CD4-positive, alpha-beta T cell treated with Interleukin-12 subunit alpha and Interleukin-12 subunit beta, for 1 hour (primary cell): ENCODE data around the gene ZKSCAN1.
"Not testable (repeated sequence)": the region's sequence is repeated elsewhere in the genome, so short reads cannot be mapped to it uniquely, and the experiment has no call there.

Experiments
- DNase-seq: peaks from one replicate; pipeline ENCODE4 v3.0.0-alpha.2; 2020

ZKSCAN1 gene

DNA sequence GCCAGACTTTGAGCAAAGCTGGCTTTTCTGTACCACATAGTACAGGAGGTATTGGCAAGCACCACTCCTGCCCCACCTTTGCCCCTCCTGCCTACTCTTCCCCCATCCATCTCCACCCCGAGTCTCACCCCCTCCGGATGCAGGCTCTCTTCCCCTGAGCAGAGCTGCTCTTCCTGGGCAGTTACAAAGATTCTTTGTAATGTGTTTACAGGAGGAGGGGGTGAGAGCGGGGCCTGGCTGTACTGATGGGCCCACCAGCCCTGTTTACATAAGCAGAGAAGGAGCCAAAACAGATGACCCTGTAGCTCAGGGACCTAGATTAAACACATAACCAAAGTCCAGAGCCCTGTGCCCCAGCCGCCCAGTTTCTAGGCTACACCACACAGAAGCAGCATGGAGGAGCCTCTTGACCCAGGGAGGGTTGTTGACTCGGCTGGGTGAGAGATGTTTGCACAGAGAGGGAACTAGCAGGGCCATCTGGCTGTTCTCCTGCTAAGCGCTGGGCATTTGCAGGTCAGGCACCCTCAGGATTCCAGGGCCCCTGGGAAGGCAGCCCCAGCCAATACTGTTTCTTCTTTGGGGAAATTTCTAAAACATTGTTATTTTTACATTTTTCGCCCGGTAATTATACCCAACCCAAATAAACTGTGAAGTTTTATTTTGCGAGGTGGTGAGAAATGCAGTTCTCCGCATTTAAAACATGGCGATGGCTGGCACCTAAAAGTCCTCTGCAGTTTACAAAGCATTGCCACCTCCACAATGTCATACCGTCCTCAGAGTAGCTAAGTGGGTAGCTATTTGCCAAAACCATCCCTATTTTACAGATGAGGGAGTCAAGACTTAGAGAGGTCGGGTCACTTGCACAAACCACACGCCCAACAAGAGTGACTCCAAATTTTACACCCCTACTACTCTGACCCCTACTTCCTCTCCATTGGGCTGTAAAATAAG is 11.4 kb upstream of the ZKSCAN1 start:
- no peak for DNase-seq

DNA sequence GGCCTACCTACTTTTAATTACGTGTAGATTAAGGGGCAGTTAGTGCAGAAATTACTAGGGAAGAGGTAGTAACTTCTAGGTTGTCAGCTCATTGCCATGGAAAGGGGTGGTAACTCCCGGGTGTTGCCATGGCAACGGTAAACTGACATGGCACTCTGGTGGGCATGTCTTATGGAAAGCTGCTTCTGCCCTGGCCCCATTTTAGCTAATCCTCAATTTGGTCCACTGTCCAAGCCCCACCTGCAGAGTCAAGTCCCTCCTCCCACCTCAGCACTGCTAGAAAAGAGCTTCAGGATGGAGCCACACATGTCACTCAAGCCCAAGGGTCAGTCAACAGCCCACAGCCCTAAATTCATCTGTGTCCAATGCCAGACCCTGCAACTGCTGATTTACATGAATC is 7.5 kb upstream of the ZKSCAN1 start:
- no peak for DNase-seq

DNA sequence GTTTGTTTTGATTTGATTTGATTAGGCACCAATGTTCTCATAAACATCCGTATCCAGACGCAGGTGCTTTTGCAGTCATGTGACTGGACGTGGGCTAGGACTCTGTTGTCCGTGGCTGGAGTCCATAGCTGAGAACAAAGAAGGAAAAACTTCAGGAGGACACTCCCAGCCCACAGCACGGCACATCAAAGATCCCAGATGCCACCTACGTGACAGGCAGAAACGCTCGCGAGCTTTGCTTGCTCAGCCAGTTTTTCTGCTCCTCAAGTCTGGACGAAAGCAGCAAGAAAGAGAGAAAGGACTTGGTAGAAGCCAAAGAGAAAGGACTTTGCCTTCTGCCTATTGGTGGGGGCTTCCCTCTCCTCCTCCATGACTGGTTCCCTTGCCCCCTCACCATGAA is 6.9 kb upstream of the ZKSCAN1 start:
- no peak for DNase-seq

DNA sequence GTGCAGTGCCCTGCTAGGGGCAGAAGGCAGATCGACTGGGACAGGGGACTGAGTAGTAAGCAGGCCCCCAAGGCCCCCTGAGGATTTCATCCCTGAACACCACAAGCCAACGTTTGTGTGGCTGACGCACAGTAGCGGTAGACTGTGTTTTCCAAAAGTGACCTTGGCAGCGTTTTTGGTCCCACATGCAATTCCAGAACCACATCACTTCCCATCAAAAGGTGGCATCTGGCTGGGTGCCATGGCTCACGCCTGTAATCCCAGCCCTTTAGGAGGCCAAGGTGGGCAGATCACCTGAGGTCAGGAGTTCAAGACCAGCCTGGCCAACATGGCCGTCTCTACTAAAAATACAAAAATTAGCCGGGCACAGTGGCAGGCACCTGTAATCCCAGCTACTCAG is 5.4 kb upstream of the ZKSCAN1 start:
- not testable (repeated sequence) for DNase-seq

DNA sequence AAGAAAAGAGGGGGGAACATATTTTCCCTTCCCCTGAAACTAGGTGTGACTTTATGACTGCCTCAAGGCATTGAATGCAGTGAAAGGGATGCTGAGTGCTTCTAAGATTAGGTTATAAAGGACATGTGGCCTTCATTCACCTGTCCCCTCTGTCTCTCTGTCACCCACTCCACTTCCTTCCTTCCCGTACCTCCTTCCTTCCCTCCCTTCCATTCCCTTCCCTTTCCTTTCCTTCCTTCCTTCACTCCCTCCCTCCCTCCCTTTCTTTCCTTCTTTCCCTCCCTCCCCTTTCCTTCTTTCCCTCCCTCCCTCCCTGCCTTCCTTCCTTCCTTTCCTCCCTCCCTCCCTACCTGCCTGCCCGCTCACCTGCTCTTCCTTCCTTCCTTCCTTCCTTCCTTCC is 4.5 kb upstream of the ZKSCAN1 start:
- no peak for DNase-seq

DNA sequence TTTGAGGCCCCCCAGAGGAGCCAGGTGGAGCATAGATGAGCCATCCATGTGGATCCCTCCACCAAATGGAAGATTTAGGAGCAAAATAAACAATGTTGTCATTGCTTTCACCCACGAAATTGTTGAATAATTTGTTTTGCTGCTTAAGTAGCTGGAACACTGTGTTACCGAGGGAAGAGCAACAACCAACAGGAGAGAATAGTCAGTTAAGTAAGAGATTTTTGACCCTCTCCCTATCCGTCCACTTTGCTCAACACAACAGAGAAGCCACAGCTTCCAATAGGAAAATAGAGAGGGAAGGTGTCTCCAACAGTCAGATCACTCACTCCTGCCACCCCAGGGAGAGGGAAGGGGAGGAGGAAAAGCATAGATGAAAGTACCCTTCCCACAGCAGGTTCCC is 3.9 kb upstream of the ZKSCAN1 start:
- no peak for DNase-seq

DNA sequence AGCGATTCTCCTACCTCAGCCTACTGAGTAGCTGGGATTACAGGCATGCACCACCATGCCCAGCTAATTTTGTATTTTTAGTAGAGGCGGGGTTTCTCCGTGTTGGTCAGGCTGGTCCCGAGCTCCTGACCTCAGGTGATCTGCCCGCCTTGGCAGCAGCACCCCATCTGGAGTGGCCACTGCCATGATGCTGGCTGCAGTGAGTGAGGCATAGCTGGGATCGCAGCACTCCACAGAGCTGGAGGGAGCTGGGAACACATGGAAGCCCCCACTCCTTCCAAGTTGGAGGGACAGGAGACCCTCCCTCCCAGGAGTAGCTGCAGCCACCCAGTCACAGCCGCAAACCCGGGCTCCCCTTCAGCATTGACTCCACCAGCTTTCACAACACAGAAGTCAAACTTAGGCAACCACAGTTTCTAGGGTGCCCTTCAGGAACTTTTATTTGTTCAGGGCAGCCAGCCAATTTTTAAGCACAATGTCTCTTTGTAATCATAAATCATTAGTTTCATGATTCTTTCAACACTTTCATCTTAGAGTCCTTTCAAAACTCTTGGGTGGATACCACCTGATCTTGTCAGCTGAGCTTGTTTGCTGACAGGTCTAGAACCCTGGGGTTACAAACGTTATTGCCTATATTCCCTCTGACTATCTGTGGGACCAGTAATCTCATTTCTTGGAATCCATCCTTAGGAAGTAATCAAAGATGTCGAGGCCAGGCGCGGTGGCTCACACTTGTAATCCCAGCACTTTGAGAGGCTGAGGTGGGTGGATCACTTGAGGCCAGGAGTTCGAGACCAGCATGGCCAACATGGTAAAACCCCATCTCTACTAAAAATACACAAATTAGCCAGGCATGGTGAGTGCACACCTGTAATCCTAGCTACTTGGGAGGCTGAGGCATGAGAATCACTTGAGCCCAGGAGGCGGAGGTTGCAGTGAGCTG is 2.7 kb upstream of the ZKSCAN1 start:
- DNase-seq, result not testable (repeated sequence)

DNA sequence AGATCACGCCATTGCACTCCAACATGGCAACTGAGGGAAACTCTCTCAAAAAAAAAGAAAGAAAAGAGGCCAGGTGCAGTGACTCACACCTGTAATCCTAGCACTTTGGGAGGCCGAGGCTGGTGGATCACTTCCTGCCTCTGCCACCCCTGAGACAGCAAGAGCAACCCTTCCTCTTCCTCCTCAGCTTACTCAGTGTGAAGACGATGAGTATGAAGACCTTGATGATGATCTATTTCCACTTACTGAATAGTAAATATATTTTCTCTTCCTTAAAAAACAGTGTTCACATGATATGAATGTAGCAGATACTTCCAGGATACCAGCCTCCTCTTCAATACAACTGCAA is 2.1 kb upstream of the ZKSCAN1 start:
- no peak for DNase-seq

DNA sequence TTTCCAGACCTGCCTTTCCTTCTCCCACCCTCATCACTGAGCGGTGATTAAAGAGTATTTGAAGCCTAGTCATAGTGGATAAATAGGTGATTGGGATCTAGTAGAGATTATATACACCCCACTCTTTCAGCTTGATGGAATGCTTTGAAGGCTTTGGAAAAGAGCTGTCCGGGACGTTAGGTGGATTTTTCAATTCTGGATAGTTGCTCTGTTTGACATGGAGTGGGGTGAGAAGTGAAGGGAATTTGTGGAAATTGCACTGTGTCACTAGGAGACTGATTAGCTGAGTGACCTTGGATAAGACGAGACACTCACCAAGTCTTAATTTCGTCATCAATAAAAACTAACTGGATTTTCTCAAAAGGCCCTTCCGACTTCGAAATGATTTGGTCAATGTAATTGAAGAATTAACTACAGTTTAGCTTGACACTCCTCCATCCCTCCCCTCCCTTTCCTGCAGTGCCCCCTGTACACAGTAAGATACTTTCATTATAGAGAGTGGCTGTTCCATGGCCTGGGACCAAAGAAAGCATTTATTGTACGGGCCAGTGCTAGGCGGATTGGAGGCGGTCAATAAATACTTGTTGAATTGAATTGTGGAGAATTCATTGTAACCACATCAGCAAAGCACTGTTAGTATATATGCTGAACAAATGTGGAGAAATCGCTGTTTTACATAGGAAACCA is 962 bp downstream of the ZKSCAN1 start:
- no peak for DNase-seq

DNA sequence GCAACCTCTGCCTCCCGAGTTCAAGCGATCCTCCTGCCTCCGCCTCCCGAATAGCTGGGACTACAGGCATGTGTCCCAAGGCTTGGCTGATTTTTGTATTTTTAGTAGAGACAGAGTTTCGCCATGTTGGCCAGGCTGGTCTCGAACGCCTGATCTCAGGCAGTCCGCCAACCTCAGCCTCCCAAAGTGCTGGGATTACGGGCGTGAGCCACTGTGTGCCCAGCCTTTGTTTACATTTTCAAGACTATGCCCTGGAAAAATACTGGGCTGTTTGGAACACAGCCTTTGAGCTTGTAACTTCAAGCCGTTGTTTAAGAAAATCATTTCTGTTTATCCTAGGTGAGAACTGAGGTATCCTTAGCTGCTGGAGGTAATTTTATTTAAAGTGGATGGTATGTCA is 1.9 kb downstream of the ZKSCAN1 start:
- DNase-seq, result no peak

DNA sequence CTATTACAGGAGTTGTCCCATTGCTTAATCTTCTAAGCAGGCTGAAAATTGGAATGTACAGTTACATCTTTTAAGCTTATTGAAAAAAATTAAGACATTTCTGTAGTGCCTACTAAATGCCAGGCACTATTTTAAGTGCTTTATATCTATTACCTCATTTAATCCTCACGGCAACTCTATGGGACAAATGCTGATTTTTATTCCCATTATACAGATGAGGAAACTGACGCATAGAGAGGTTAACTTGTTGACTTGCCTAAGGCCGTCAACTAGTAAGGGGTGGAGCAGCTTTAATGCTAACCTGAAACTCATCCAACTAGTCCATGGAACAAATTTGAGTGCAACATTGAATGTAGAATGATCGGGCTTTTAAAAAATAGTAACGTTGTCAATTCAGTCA is 2.5 kb downstream of the ZKSCAN1 start:
- no peak for DNase-seq

DNA sequence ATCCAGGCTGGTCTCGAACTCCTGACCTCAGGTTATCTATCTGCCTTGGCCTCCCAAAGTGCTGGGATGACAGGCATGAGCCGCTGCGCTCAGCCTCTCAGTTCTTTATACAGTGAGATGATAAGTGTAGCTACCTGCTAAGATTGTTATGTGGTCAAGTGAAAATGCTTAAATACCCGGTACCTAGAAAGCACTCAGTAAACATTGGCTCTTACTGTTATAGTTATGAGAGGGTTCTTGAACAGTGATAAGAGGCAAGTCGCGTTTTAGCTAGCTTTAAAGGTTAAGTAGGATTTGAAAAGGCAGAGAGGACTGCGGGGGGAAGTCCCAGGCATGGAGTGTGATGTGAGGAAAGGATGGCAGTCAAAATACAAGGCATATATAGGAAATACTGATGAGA is 4.5 kb downstream of the ZKSCAN1 start:
- DNase-seq, result no peak

DNA sequence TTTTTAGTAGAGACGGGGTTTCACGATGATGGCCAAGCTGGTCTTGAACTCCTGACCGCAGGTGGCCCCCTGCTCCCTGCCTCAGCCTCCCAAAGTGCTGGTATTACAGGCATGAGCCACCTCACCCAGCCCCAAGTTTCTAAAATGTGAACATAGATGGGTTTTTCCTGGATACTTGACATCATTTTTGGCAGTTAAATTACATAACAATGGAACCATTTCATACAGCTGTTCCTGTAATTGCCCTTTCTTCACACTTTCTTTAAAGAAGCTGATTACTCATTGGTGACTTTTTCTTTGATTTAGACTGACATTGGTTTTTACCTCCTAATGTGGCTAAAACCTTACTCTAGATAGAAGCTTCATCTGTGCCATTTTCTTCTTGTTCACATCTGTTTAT is 5.9 kb downstream of the ZKSCAN1 start:
- DNase-seq, result no peak

DNA sequence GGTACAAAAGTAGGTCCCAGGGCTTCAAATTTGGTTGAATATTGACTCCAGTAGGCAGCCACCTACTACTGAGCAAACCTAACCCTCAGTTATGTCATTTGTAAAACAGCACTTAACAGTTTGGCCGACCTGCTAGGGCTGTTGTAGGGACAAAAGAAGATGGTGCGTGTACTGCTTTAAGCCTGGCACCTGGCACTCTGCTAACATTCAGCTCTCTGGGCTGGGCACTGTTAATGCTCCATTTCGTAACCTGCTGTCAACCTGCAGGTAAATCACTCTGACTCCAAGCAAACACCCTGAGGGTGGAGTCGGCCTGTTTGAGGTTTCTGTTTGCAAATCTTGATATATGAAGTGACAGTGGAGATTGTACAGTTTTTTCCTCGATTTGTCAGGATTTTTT is 7.2 kb downstream of the ZKSCAN1 start:
- DNase-seq, result no peak

DNA sequence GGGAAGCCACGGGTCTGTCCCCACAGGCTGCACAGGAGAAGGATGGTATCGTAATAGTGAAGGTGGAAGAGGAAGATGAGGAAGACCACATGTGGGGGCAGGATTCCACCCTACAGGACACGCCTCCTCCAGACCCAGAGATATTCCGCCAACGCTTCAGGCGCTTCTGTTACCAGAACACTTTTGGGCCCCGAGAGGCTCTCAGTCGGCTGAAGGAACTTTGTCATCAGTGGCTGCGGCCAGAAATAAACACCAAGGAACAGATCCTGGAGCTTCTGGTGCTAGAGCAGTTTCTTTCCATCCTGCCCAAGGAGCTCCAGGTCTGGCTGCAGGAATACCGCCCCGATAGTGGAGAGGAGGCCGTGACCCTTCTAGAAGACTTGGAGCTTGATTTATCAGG is 8.1 kb downstream of the ZKSCAN1 start:
- DNase-seq, result no peak

DNA sequence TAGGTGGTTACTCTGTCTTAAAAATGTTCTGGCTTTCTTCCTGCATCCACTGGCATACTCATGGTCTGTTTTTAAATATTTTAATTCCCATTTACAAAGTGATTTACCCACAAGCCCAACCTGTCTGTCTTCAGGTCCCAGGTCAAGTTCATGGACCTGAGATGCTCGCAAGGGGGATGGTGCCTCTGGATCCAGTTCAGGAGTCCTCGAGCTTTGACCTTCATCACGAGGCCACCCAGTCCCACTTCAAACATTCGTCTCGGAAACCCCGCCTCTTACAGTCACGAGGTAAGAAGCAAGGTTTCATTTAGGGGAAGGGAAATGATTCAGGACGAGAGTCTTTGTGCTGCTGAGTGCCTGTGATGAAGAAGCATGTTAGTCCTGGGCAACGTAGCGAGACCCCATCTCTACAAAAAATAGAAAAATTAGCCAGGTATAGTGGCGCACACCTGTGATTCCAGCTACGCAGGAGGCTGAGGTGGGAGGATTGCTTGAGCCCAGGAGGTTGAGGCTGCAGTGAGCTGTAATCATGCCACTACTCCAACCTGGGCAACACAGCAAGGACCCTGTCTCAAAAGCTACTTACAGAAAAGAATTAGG is 8.7 kb downstream of the ZKSCAN1 start:
- no peak for DNase-seq

DNA sequence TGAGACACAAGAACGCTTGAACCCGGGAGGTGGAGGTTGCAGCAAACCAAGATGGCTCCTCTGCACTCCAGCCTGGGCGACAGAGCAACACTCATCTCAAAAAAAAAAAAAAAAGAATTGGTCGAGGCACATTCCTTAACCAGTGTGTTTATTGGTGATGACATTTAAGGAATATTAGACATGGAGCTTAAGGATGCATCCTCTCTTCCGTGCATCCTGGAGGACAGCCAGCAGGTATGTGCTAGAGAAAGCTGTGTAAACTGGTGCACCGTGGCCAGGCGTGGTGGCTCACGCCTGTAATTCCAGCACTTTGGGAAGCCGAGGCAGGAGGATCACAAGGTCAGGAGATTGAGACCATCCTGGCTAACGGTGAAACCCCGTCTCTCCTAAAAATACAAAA is 11.8 kb downstream of the ZKSCAN1 start:
- DNase-seq, result no peak

DNA sequence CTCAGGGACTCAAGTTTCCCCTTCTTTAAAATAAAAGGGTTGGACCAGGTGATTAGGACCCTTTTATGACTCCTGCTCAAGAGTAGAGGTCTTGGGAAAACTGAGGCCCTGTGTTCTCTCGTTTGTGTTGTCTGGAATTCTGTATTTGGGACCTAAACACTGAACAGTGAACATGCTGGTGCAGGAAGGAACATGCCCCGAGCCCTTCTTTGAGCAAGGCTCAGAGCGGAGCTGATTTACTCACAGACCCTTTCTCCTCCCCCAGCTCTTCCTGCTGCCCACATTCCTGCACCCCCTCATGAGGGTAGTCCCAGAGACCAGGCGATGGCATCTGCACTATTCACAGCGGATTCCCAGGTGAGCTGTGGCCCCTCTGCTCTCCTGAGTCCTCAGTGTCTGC is 14.2 kb downstream of the ZKSCAN1 start:
- no peak for DNase-seq

DNA sequence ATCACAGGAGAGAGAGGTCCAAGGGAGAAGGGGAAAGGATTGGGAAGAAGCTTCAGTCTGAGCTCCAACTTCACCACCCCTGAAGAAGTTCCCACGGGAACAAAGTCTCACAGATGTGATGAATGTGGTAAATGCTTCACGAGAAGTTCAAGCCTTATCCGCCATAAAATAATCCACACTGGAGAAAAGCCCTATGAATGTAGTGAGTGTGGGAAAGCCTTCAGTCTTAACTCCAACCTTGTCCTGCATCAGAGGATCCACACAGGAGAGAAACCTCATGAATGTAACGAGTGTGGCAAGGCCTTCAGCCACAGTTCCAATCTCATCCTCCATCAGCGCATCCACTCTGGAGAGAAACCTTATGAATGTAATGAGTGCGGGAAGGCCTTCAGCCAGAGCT is 18.1 kb downstream of the ZKSCAN1 start:
- no peak for DNase-seq

DNA sequence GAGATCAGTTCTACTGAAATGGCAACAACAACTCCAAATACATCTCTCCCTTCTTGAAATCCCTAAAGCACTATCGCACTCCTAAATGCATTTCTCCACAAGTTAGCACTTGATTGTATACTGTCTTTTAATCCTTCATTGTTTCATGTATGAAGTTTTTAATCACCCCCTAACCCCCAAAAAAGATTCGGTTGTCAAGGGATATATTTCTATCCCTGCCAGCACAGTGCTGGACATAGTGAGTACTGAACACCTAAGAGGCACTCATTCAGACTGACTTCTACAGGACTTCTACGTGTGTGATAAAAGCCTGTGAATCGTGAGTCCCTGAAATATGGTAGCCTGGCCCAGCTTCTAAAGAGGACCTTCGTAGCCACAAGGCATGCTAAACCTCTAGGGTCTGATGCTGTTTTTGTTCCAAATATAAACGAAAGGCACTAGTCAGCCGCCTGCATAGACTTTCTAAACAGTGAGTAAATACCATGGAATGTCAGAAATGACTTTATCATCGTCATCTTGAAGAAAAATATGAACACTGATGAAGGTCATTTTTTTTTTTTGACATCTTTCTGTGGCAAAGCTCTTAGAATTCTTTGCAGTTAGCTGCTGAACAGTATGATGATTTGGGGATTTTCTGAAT is 19.6 kb downstream of the ZKSCAN1 start:
- no peak for DNase-seq

DNA sequence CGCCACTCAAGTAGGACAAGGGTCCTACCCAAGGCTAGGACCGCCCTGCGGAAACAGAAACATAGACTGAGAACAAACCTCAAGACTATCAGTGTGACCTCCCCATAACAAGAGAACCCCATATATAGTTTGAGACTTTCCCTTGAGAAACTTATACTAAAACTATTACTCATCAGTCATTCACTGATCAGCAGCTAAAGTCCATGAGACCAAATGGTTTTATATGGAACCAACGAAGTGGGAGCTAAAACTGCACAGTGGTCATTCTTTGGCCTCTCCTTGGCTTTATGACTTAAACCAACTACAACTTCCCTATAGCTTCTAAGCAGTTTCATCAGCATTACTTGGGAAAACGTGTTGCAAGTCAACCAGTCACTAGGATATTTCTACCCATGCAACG is 20.5 kb downstream of the ZKSCAN1 start:
- DNase-seq, result no peak

DNA sequence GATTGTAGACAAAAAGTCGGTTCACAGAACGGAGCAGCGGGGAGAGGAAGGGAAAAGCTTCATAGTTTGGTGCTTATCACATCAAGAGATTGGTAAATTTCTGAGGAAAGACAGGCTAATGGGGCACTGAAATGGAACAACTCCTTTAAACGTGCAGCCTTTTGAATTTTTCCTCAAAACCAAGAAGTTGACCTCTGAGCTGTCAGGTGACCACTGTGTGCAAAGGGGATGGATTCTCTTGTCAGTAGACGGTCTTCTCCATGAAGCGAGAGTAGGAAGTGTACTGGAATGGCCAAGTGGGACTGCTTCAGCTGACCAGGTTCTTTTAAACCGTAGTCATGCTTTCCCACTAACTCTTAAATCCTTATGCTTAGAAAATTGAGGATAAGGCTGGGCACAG is 22.9 kb downstream of the ZKSCAN1 start:
- DNase-seq, result no peak

DNA sequence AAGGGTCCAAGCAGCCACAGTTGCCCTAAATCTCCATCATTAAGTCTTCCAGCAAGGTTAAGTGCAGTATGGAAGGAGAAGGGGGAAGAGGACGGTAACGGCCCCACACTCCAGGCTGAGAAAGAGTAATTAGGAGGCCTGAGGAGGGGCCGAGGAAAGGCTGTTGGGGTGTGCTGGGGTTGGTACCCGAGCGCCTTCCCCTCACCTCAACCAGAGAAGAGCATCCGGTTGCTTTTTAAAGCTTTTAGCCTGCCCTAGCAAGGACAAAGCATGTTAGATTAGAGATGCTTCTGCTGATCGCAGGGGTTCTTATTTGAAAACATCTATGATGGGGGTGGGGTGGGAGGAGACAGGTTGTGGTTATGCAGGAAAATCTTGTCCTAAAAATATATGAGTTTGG is 25.2 kb downstream of the ZKSCAN1 start:
- no peak for DNase-seq
